HG03565 (cell line): ENCODE data around the gene FOCAD.

Experiments used
- ATAC-seq: cut with Tn5 transposase; IDR thresholded peaks from one replicate; pipeline ENCODE4 v1.9.1; 2021; ENCODE audit warnings: mild to moderate bottlenecking, moderate library complexity; ENCODE audit not compliant: unreplicated experiment

Gene FOCAD

GRCh38 chr9:20729523-20729922, 45.5 kb downstream of the FOCAD start:
- no peak for ATAC-seq

GRCh38 chr9:20732118-20732517, 48.1 kb downstream of the FOCAD start:
- no peak for ATAC-seq

- ATAC-seq = no peak
Observed at GRCh38 chr9:20734275-20734674, 50.2 kb downstream of the FOCAD start.

GRCh38 chr9:20740304-20740703, 56.2 kb downstream of the FOCAD start:
- ATAC-seq = no peak

- ATAC-seq = no peak
Observed at GRCh38 chr9:20740929-20741582, 57.0 kb downstream of the FOCAD start.

GRCh38 chr9:20742833-20743232, 58.8 kb downstream of the FOCAD start:
- no peak for ATAC-seq

- no peak for ATAC-seq
Observed at GRCh38 chr9:20744036-20744630, 60.1 kb downstream of the FOCAD start.

- no peak for ATAC-seq
Observed at GRCh38 chr9:20746967-20747366, 62.9 kb downstream of the FOCAD start.

GRCh38 chr9:20749496-20750198, 65.6 kb downstream of the FOCAD start:
- no peak for ATAC-seq

GRCh38 chr9:20753761-20754160, 69.7 kb downstream of the FOCAD start:
- ATAC-seq = no peak

- no peak for ATAC-seq
Observed at GRCh38 chr9:20754556-20754955, 70.5 kb downstream of the FOCAD start.

- no peak for ATAC-seq
Observed at GRCh38 chr9:20760246-20760891, 76.3 kb downstream of the FOCAD start.

GRCh38 chr9:20770947-20771346, 86.9 kb downstream of the FOCAD start:
- no peak for ATAC-seq

- ATAC-seq = no peak
Observed at GRCh38 chr9:20771729-20772128, 87.7 kb downstream of the FOCAD start.

- ATAC-seq = no peak
Observed at GRCh38 chr9:20775683-20776082, 91.6 kb downstream of the FOCAD start.

- no peak for ATAC-seq
Observed at GRCh38 chr9:20781092-20781491, 97.0 kb downstream of the FOCAD start.

- no peak for ATAC-seq
Observed at GRCh38 chr9:20782289-20782688, 98.2 kb downstream of the FOCAD start.

- ATAC-seq = no peak
Observed at GRCh38 chr9:20783057-20784038, 99.3 kb downstream of the FOCAD start.

GRCh38 chr9:20784196-20784595, 100.1 kb downstream of the FOCAD start:
- no peak for ATAC-seq

- no peak for ATAC-seq
Observed at GRCh38 chr9:20786807-20787206, 102.7 kb downstream of the FOCAD start.
